GM12878 (cell line): ENCODE data around the gene IREB2. TPM values are rescaled to one million over a fixed set of nuclear protein-coding genes. Genes with fewer than 3 reads are reported as not detected.

Experiments used
- ATAC-seq: fragments of 200-7000 bp; cut with Tn5 transposase; 3 replicates; pipeline ENCODE4 v1.9.1; 2020; ENCODE audit warnings: mild to moderate bottlenecking, moderate library complexity
- BruUV-seq: library from RNA; stranded (reverse); fragments of 400-500 nt; replicated peaks from 2 replicates; lab custom pipeline; 2021; lab: Mats Ljungman, UMichigan
- CTCF ChIA-PET: fragments of 300-600 bp; sonication (Branson Sonifier 250); formaldehyde crosslinking; extraction: SDS; loops from one replicate; lab custom pipeline; 2021; ENCODE audit warnings: inconsistent platforms; lab: Yijun Ruan, JAX
- POLR2A ChIA-PET: fragments of 350-600 bp; formaldehyde crosslinking; extraction: SDS; loops from one replicate; lab custom pipeline; 2021; ENCODE audit warnings: inconsistent platforms; lab: Charles Lee
- RAD21 ChIA-PET: fragments of 300-600 bp; sonication (Branson Sonifier 250); formaldehyde crosslinking; loops from one replicate; lab custom pipeline; 2023; ENCODE audit warnings: antibody characterized with exemption; ENCODE audit not compliant: unreplicated experiment; lab: Charles Lee
- SMC1A ChIA-PET: fragments of 300-600 bp; sonication (Branson Sonifier 250); formaldehyde crosslinking; loops from one replicate; lab custom pipeline; 2023; ENCODE audit not compliant: unreplicated experiment, uncharacterized antibody; lab: Charles Lee
- DNase-seq: peaks from one replicate; pipeline ENCODE4 v3.0.0-alpha.2; 2011; ENCODE audit warnings: low read depth, low spot score
- FAIRE-seq: peaks from 3 replicates; lab custom pipeline; 2011; peaks lifted over from hg19 to GRCh38; lab: Jason Lieb, UNC
- H2AFZ ChIP-seq: 2 replicates; pipeline ENCODE4 v1.6.0; 2011; ENCODE audit warnings: low read depth, low read length, control low read depth; ENCODE audit not compliant: control insufficient read depth
- H3K27ac ChIP-seq: 2 replicates; pipeline ENCODE4 v1.5.1; 2011; ENCODE audit warnings: control low read depth; ENCODE audit not compliant: control insufficient read depth, insufficient read depth
- H3K27me3 ChIP-seq, 2 experiments: replicated peaks in 1 of 2; 2 replicates each; pipeline versions ENCODE4 v1.6.0 to v1.6.1; 2011; ENCODE audit warnings: low read length in 1 of 2; ENCODE audit not compliant: control insufficient read depth in 2 of 2, insufficient read depth in 2 of 2
- H3K36me3 ChIP-seq, 2 experiments: 2 replicates each; pipeline ENCODE4 v1.5.1; 2011; ENCODE audit warnings: low read length in 1 of 2; ENCODE audit not compliant: control insufficient read depth in 2 of 2, insufficient read depth in 2 of 2
- H3K4me1 ChIP-seq: 2 replicates; pipeline ENCODE4 v1.6.1; 2011; ENCODE audit warnings: mild to moderate bottlenecking, low read length, moderate library complexity, mixed read lengths; ENCODE audit not compliant: control insufficient read depth, insufficient read depth
- H3K4me2 ChIP-seq: 2 replicates; pipeline ENCODE4 v1.6.0; 2011; ENCODE audit warnings: control low read depth; ENCODE audit not compliant: control insufficient read depth, insufficient read depth
- H3K4me3 ChIP-seq: fragments of 200-600 bp; sonication (generic); 2 replicates; pipeline ENCODE4 v1.5.1; 2016
- H3K79me2 ChIP-seq: 2 replicates; pipeline ENCODE4 v1.6.0; 2011; ENCODE audit warnings: low read length; ENCODE audit not compliant: control insufficient read depth, insufficient read depth
- H3K9ac ChIP-seq: 2 replicates; pipeline ENCODE4 v1.8.0; 2011; ENCODE audit warnings: low read length, control low read depth, mixed read lengths; ENCODE audit not compliant: control insufficient read depth, insufficient read depth
- H3K9me3 ChIP-seq: replicated peaks from 3 replicates; pipeline ENCODE4 v1.5.1; 2011; ENCODE audit warnings: mild to moderate bottlenecking, low read length; ENCODE audit not compliant: control insufficient read depth, insufficient read depth
- H4K20me1 ChIP-seq: 2 replicates; pipeline ENCODE4 v1.6.0; 2011; ENCODE audit not compliant: control insufficient read depth, insufficient read depth
- BMI1 ChIP-seq: fragments of 450-650 bp; IDR thresholded peaks from 2 replicates; pipeline ENCODE4 v1.6.1; 2016; ENCODE audit warnings: mild to moderate bottlenecking, moderate library complexity, borderline replicate concordance
- CBFB ChIP-seq: IDR thresholded peaks from 2 replicates; pipeline ENCODE4 v1.6.1; 2016; ENCODE audit warnings: antibody characterized with exemption, low read depth
- CBX3 ChIP-seq: fragments of 200-600 bp; sonication (generic); IDR thresholded peaks from 2 replicates; pipeline ENCODE4 v1.6.1; 2016; ENCODE audit warnings: low read depth, borderline replicate concordance
- CHD1 ChIP-seq: IDR thresholded peaks from 2 replicates; pipeline ENCODE4 v1.6.1; 2012; ENCODE audit warnings: low read depth, low read length, improper control_type of control experiment
- NFIC ChIP-seq: IDR thresholded peaks from 2 replicates; pipeline ENCODE4 v1.6.1; 2012; ENCODE audit warnings: low read depth, mild to moderate bottlenecking, inconsistent platforms, low read length, moderate library complexity
- NR2C2 ChIP-seq: IDR thresholded peaks from 2 replicates; pipeline ENCODE4 v1.6.1; 2011; ENCODE audit warnings: borderline replicate concordance, low read depth; ENCODE audit not compliant: control insufficient read depth, insufficient read length
- RAD21 ChIP-seq: IDR thresholded peaks from 2 replicates; pipeline ENCODE4 v1.6.1; 2011; ENCODE audit warnings: mild to moderate bottlenecking, low read depth, low read length, moderate library complexity; ENCODE audit not compliant: insufficient read depth
- RB1 ChIP-seq: fragments of 450-650 bp; formaldehyde crosslinking; IDR thresholded peaks from 2 replicates; pipeline ENCODE4 v1.6.1; 2017; ENCODE audit warnings: mild to moderate bottlenecking, borderline replicate concordance
- WGBS: methylation state at CpG from one replicate; pipeline ENCODE4 v1.1.6; 2016; ENCODE audit warnings: low lambda C conversion rate; ENCODE audit not compliant: insufficient replicate concordance, insufficient coverage; ENCODE audit errors: missing lambda C conversion rate; 5-methylcytosine and 5-hydroxymethylcytosine counted together
- in situ Hi-C: fragments of 300-500 bp; cut with MboI; formaldehyde crosslinking; loops from 9 replicates; pipeline ENCODE4 v1.14.3; 2018; ENCODE audit warnings: mixed read lengths
- intact Hi-C: fragments of 100-400 bp; cut with micrococcal nuclease; formaldehyde crosslinking; loops from one replicate; pipeline ENCODE4 v1.14.2; 2022; ENCODE audit not compliant: unreplicated experiment
- polyA plus RNA-seq, 11 experiments: library from polyadenylated mRNA; depleted of rRNA in 4 of 11; unstranded in 6 of 11; stranded (reverse) in 5 of 11; fragments of >200 nt; fragmentation: Nextera tagmentation in 4 of 11; fragmentation: Illumina TruSeq in 1 of 11; extraction: Ambion mirVana in 4 of 11; extraction: Trizol in 1 of 11; gene quantifications; 1 replicate in 1 of 11; 2 replicates in 10 of 11; pipeline versions ENCODE4 v1.2.1 to v1.2.3, GENCODE V29; 2011 to 2016; ENCODE audit warnings: inconsistent platforms in 2 of 11, missing spikeins in 2 of 11, low read depth in 1 of 11
- total RNA-seq, 4 experiments: library from RNA; depleted of rRNA in 3 of 4; stranded (reverse); fragments of >200 nt in 3 of 4; fragmentation: Illumina TruSeq in 1 of 4; extraction: Trizol in 1 of 4; gene quantifications; 2 replicates each; pipeline versions ENCODE4 v1.2.1 to v1.2.3, GENCODE V29; 2013 to 2021

The IREB2 gene
- total and polyA plus RNA-seq, 10 of the 15 experiments (the other 5 are each of a cell fraction or from before 2014, with no cell fraction given), result 13.0 to 52.4 (median 24.4) TPM

GRCh38 chr15:78411061-78411460, 27.0 kb upstream of the IREB2 start (continued):
- TF ChIP-seq NR2C2, result no peak
- TF ChIP-seq NFIC, result no peak
- no peak for TF ChIP-seq CBX3
- no peak for TF ChIP-seq RAD21
- no peak for TF ChIP-seq BMI1

- Histone ChIP-seq H3K4me3 (no peak overlapping the region), H4K20me1 (no peaks in the 10 kb centered on the region), H3K27me3 (no peaks in the 10 kb centered on the region; a peak in 1 of 4 replicates), H3K4me2 (no peak overlapping the region), H3K27ac (no peak overlapping the region), H3K4me1 (no peaks in the 10 kb centered on the region), H3K9me3 (no peaks in the 10 kb centered on the region), H3K79me2 (no peaks in the 10 kb centered on the region), H3K9ac (no peak overlapping the region), H3K36me3 (no peaks in the 10 kb centered on the region), H2AFZ (no peak overlapping the region)
- TF ChIP-seq CHD1 (no peak), RB1 (no peak), RAD21 (no peak), CBFB (no peak)
- POLR2A ChIA-PET, result no interaction called here
- RAD21 ChIA-PET, result interaction anchor here (1.2 kb wide), 1 partner anchor 106 kb away, joined by 11 read pairs; no protein-coding TSS in a partner anchor
- ATAC-seq (no peak), DNase-seq (no peak), FAIRE-seq (no peak)
- intact Hi-C loops (no loop called here), in situ Hi-C loops (loop anchor here (10.0 kb wide), 1 partner anchor 100 kb away; no protein-coding TSS in a partner anchor)
- no TSS peak for BruUV-seq
- WGBS, result 3% methylated on average over 3 of the region's 3 CpGs
- SMC1A ChIA-PET, result interaction anchor here (0.7 to 1.4 kb wide), 3 partner anchors 49 to 102 kb away, joined by 3 to 4 read pairs (median 3); no protein-coding TSS in a partner anchor
- CTCF ChIA-PET, result interaction anchor here (0.6 to 10.6 kb wide), 4 partner anchors 14 to 107 kb away, joined by 3 to 175 read pairs (median 4); partner anchors contain the start of gene IREB2
These were observed 23.3 kb upstream of the IREB2 start for GRCh38 chr15:78414621-78415250.
